DMS 273 (cell line): ENCODE results near the gene OR6N2.

Experiments
- DNase-seq: peaks from one replicate; lab custom pipeline; 2025; ENCODE audit not compliant: unreplicated experiment; lab: John Stamatoyannopoulos, UW

OR6N2 gene

GRCh38 chr1:158781104-158781503 is at the start of gene OR6N2:
OR6N2 (minus strand) TSS chr1:158781204; CDS start chr1:158777635, 3,569 bp downstream.
- no peak for DNase-seq

- no peak for DNase-seq
Measured at GRCh38 chr1:158830074-158830677, 49.2 kb upstream of the OR6N2 start.

GRCh38 chr1:158821723-158822122 is 40.7 kb upstream of the OR6N2 start:
- no peak for DNase-seq

GRCh38 chr1:158819461-158820443 is 38.7 kb upstream of the OR6N2 start:
- no peak for DNase-seq

GRCh38 chr1:158818975-158819431 is 38.0 kb upstream of the OR6N2 start:
- no peak for DNase-seq

GRCh38 chr1:158818560-158818959 is 37.6 kb upstream of the OR6N2 start:
- DNase-seq = no peak

GRCh38 chr1:158814970-158815369 is 34.0 kb upstream of the OR6N2 start:
- no peak for DNase-seq

GRCh38 chr1:158813164-158813563 is 32.2 kb upstream of the OR6N2 start:
- no peak for DNase-seq

GRCh38 chr1:158812336-158812735 is 31.3 kb upstream of the OR6N2 start:
- no peak for DNase-seq

GRCh38 chr1:158810311-158810710 is 29.3 kb upstream of the OR6N2 start:
- no peak for DNase-seq

- no peak for DNase-seq
Measured at GRCh38 chr1:158809862-158810261, 28.9 kb upstream of the OR6N2 start.

GRCh38 chr1:158809256-158809655 is 28.3 kb upstream of the OR6N2 start:
- DNase-seq = no peak

GRCh38 chr1:158806916-158807536 is 26.0 kb upstream of the OR6N2 start:
- no peak for DNase-seq

GRCh38 chr1:158803678-158804077 is 22.7 kb upstream of the OR6N2 start:
- no peak for DNase-seq

GRCh38 chr1:158801396-158801795 is 20.4 kb upstream of the OR6N2 start:
- no peak for DNase-seq

- no peak for DNase-seq
Measured at GRCh38 chr1:158800526-158800925, 19.5 kb upstream of the OR6N2 start.

GRCh38 chr1:158799689-158800088 is 18.7 kb upstream of the OR6N2 start:
- DNase-seq = no peak

- no peak for DNase-seq
Measured at GRCh38 chr1:158798531-158798930, 17.5 kb upstream of the OR6N2 start.

GRCh38 chr1:158794247-158794646 is 13.2 kb upstream of the OR6N2 start:
- no peak for DNase-seq

- DNase-seq = no peak
Measured at GRCh38 chr1:158793604-158794003, 12.6 kb upstream of the OR6N2 start.

GRCh38 chr1:158771950-158772866 is 8.8 kb downstream of the OR6N2 start, which contains the start of gene OR6N1:
OR6N1 (minus strand) TSS chr1:158772195; CDS start chr1:158766682, 5,513 bp downstream.
- DNase-seq = no peak
